ENCODE results near the gene NMUR1. TPM values are rescaled to one million over a fixed set of nuclear protein-coding genes. Genes with fewer than 3 reads are reported as not detected.

NMUR1 gene
- total RNA-seq, 1 donor from 2014 or later, result 0.13 TPM

DNA sequence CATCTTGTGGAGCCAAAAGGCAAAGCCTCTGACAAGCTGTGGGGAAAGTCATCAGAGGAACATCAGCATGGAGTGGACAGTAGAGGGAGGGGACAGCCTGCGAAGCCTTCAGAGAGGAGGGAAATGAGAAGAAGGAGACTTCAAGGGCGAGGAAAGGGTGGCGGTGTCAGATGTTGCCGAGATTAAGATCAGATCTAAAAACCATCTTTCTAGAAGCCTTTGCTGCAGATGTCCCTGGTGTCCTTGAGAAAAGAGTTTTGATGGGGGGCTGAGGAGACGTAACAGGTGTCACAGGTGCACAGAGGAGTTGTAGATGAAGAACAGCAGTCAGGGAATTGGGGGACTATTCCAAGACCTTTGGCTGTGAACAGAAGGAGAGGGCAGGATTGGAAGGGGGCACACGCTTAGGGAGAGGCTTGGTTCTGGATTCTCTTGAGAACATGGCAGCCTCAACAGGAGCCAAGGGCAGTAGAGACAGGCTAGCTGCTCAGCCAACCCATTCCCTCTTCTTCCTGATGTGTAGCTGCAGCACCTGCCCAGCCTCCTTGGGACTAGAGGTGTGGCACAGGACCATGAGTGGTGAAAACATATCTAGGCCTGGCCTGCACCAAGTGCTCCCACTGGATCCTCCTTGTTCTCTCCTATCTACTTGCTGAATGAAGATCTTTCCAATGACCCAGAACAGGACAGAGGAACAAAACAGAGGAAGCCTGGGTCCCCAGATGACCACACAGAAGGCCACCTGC is 43.2 kb downstream of the NMUR1 start:
- DNase-seq (ENCODE audit: low spot score in 2 of 2, unreplicated experiment in 2 of 2), result no peak
- no peak for TF ChIP-seq CTCF (IDR thresholded peaks at IDR 0.05; ENCODE audit: unreplicated experiment)
- Mint-ChIP-seq H3K4me3 (no peak overlapping the region), H3K9me3 (peaks cover 5% of the 10 kb centered on the region), H3K27ac (no peak overlapping the region), H3K4me1 (no peaks in the 10 kb centered on the region), H3K27me3 (ENCODE audit: low read depth) (no peaks in the 10 kb centered on the region), H3K36me3 (peaks cover 4% of the 10 kb centered on the region)

- no peak for DNase-seq (ENCODE audit: low spot score in 2 of 2, unreplicated experiment in 2 of 2)
- no peaks in the 10 kb centered on the region for H3K4me1 Mint-ChIP-seq
- no peak for TF ChIP-seq CTCF (IDR thresholded peaks at IDR 0.05; ENCODE audit: unreplicated experiment)
- no peaks in the 10 kb centered on the region for H3K27me3 Mint-ChIP-seq (ENCODE audit: low read depth)
- H3K36me3 Mint-ChIP-seq, result no peaks in the 10 kb centered on the region
- H3K4me3 Mint-ChIP-seq, result no peak overlapping the region
- H3K27ac Mint-ChIP-seq, result no peak overlapping the region
- no peaks in the 10 kb centered on the region for H3K9me3 Mint-ChIP-seq
These were observed 46.6 kb downstream of the NMUR1 start for GRCh38 chr2:231483398-231484329.

DNA sequence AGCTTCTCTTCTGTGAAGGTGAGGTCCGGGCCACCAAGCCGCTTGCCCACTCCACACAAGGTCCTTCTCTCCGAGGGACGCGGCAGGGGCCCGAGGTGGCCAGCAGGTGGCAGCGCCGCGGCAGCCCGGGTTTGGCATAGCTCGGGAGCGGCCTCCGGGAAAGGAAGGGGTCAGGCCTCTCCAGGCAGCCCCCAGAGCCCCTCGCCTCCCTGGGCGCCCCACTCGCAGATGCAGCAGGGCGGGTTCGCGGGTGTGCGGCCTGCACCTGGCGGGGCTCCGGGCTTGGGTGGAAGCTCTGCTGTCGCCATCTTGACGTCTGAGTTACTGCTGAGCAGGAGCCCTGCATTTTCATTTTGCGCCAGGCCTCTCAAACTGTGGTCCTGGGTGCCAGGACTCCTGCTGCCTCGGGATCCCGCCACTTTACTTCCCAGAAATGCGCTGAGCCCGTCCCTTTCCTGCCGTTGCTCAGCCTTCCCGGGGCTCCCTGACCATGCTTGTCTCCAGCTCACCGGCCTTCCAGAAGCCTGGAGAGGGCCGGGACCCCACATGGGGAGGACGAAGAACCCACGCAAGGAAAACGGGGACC is 47.3 kb downstream of the NMUR1 start:
- H3K9me3 Mint-ChIP-seq, result no peaks in the 10 kb centered on the region
- no peak overlapping the region for H3K27ac Mint-ChIP-seq
- TF ChIP-seq CTCF (IDR thresholded peaks at IDR 0.05; ENCODE audit: unreplicated experiment), result peak; percentile 74
- H3K4me1 Mint-ChIP-seq, result no peaks in the 10 kb centered on the region
- DNase-seq (ENCODE audit: low spot score in 2 of 2, unreplicated experiment in 2 of 2), result peak; percentile 50 to 73
- H3K36me3 Mint-ChIP-seq, result no peaks in the 10 kb centered on the region
- no peak overlapping the region for H3K4me3 Mint-ChIP-seq
- H3K27me3 Mint-ChIP-seq (ENCODE audit: low read depth), result no peaks in the 10 kb centered on the region

DNA sequence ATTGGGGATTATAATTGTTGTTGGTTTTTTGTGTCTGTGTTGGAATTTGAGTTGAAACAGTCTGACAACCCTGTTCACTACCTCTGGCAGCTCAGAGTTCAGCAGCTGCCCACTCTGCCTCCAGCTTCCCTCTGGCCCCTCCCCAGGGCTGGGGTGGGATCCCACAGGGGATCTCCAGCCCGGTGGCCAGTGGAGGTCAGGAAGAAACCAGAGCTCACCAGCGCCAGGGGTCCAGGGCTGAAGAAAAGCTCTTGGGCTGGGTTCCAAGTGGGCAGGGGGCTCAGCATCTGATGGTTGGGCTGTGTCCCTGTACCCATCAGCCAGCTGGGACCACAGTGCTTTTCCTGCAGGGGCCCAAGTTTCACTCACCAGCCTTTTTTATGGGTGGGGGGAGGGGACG is 49.5 kb downstream of the NMUR1 start:
- no peaks in the 10 kb centered on the region for H3K4me1 Mint-ChIP-seq
- no peak for DNase-seq (ENCODE audit: low spot score in 2 of 2, unreplicated experiment in 2 of 2)
- H3K9me3 Mint-ChIP-seq, result no peaks in the 10 kb centered on the region
- no peak overlapping the region for H3K4me3 Mint-ChIP-seq
- no peaks in the 10 kb centered on the region for H3K36me3 Mint-ChIP-seq
- H3K27me3 Mint-ChIP-seq (ENCODE audit: low read depth), result no peaks in the 10 kb centered on the region
- TF ChIP-seq CTCF (IDR thresholded peaks at IDR 0.05; ENCODE audit: unreplicated experiment), result no peak
- no peak overlapping the region for H3K27ac Mint-ChIP-seq

DNA sequence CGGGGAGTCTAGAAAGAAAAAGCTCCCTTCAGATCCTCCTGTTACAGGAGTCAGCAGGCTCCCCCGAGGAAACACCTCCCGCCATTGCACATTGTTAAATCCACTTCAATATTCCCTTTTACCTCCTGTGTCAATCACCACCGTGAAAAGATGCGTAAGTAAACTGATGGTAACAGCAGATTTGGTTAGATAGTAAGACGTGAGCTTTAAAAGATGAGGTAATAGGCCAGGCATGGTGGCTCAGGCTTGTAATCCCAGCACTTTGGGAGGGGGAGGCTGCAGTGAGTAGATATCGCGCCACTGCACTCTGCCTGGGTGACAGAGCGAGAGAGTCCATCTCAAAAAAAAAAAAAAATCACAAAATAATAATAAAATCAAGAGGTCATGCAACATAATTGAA is 50.8 kb downstream of the NMUR1 start:
- H3K27me3 Mint-ChIP-seq (ENCODE audit: low read depth), result no peaks in the 10 kb centered on the region
- TF ChIP-seq CTCF (IDR thresholded peaks at IDR 0.05; ENCODE audit: unreplicated experiment), result no peak
- H3K36me3 Mint-ChIP-seq, result no peaks in the 10 kb centered on the region
- no peak for DNase-seq (ENCODE audit: low spot score in 2 of 2, unreplicated experiment in 2 of 2)
- no peaks in the 10 kb centered on the region for H3K4me1 Mint-ChIP-seq
- H3K9me3 Mint-ChIP-seq, result no peaks in the 10 kb centered on the region
- no peak overlapping the region for H3K27ac Mint-ChIP-seq
- no peak overlapping the region for H3K4me3 Mint-ChIP-seq

All from mesothelial cell of epicardium (in vitro differentiated cells).